NT2/D1 (cell line): ENCODE measurements around the gene SERPINB11.

ENCODE experiments used
- SUZ12 ChIP-seq: IDR thresholded peaks from 2 replicates; pipeline ENCODE4 v1.6.1; 2011; ENCODE audit not compliant: insufficient read length, insufficient read depth; ENCODE audit errors: extremely low read depth
- YY1 ChIP-seq: IDR thresholded peaks from 2 replicates; pipeline ENCODE4 v1.6.1; 2011; ENCODE audit not compliant: insufficient read length, insufficient read depth
- ZNF274 ChIP-seq: IDR thresholded peaks from 2 replicates; pipeline ENCODE4 v1.6.1; 2011; ENCODE audit warnings: mild to moderate bottlenecking, low read depth, low read length

DNA sequence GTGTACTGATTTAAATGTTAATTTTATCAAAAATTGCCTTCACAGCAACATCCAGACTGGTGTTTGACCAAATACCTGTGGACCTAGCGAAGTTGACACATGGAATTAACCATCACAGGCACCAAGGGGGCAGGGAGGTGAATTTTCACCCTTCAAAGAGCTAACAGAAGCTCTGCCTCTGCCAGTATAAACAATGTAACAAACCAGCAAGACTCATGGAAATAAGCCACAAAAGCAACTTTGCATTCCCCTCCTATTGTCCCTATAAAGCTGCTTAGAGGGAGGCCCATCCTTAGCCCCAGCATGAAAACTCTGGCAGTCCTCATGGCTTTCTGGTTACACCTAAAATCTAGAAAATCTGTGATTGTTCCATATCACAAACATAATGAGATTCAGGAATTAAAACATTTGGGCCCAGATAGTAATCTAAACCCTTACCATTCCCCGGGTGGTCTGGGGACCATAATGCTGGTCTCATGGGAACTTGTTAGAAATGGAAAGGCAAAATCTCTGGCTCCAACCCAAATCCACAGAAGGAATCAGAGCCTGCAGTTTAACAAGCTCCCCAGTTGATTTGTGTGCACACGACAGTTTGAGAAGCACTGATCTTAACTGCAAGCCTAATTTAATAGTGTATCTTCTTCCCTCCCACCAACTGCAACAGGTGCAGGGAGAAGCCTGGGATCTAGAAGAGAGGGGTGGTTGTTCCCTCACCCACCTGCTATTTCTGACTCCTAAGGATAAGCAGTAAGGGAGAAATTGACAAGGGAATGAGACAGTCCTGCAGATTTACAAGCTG is 23.1 kb downstream of the SERPINB11 start:
- TF ChIP-seq ZNF274 (no peak), YY1 (no peak), SUZ12 (no peak)
